Smooth muscle cell (in vitro differentiated cells): ENCODE data around the gene MAB21L3. TPM values are rescaled to one million over a fixed set of nuclear protein-coding genes. Genes with fewer than 3 reads are reported as not detected.

Source experiments
- DNase-seq: peaks from one replicate; lab custom pipeline; 2025; ENCODE audit not compliant: unreplicated experiment; lab: John Stamatoyannopoulos, UW
- H2AFZ ChIP-seq: fragments of 200-600 bp; sonication (generic); 2 replicates; pipeline ENCODE4 v1.6.0; 2016; ENCODE audit warnings: antibody characterized with exemption, low read depth, mild to moderate bottlenecking
- H3F3A ChIP-seq: fragments of 200-600 bp; sonication (generic); 2 replicates; pipeline ENCODE4 v1.6.0; 2017; ENCODE audit warnings: antibody characterized with exemption, low read depth
- H3K27ac ChIP-seq: fragments of 200-600 bp; sonication (generic); 2 replicates; pipeline ENCODE4 v1.5.1; 2016; ENCODE audit warnings: low read depth, mild to moderate bottlenecking
- H3K27me3 ChIP-seq: fragments of 200-600 bp; sonication (generic); 2 replicates; pipeline ENCODE4 v1.6.1; 2016; ENCODE audit warnings: low read depth, mild to moderate bottlenecking
- H3K36me3 ChIP-seq: fragments of 200-600 bp; sonication (generic); 2 replicates; pipeline ENCODE4 v1.5.1; 2016; ENCODE audit warnings: low read depth
- H3K4me1 ChIP-seq: fragments of 200-600 bp; sonication (generic); 2 replicates; pipeline ENCODE4 v1.5.1; 2016; ENCODE audit warnings: low read depth
- H3K4me2 ChIP-seq: fragments of 200-600 bp; sonication (generic); 2 replicates; pipeline ENCODE4 v1.6.0; 2016; ENCODE audit warnings: mild to moderate bottlenecking
- H3K4me3 ChIP-seq: fragments of 200-600 bp; sonication (generic); 2 replicates; pipeline ENCODE4 v1.5.1; 2016; ENCODE audit warnings: mild to moderate bottlenecking
- H3K79me2 ChIP-seq: fragments of 200-600 bp; sonication (generic); 2 replicates; pipeline ENCODE4 v1.6.0; 2016; ENCODE audit warnings: low read depth, mild to moderate bottlenecking
- H3K9ac ChIP-seq: fragments of 200-600 bp; sonication (generic); 2 replicates; pipeline ENCODE4 v1.6.0; 2016; ENCODE audit warnings: low read depth
- H3K9me3 ChIP-seq: fragments of 200-600 bp; sonication (generic); replicated peaks from 2 replicates; pipeline ENCODE4 v1.5.1; 2016; ENCODE audit warnings: low read depth
- H4K20me1 ChIP-seq: fragments of 200-600 bp; sonication (generic); 2 replicates; pipeline ENCODE4 v1.6.0; 2016; ENCODE audit warnings: low read depth
- WGBS: methylation state at CpG from one replicate; pipeline ENCODE4 v1.1.7; 2016; ENCODE audit warnings: low lambda C conversion rate; 5-methylcytosine and 5-hydroxymethylcytosine counted together
- polyA plus RNA-seq: library from polyadenylated mRNA; unstranded; fragments of >200 nt; fragmentation: Nextera tagmentation; extraction: Ambion mirVana; gene quantifications from 2 replicates; pipeline ENCODE4 v1.2.1, GENCODE V29; 2016
- total RNA-seq: library from RNA; depleted of rRNA; stranded (reverse); fragments of >200 nt; gene quantifications from 2 replicates; pipeline ENCODE4 v1.2.3, GENCODE V29; 2014
- TF ChIP-seq, protein P1 (sequence below): fragments of 200-600 bp; sonication (generic); IDR thresholded peaks from 2 replicates; pipeline ENCODE4 v1.5.1; 2017; ENCODE audit warnings: borderline replicate concordance, mild to moderate bottlenecking, antibody characterized with exemption; ENCODE audit not compliant: insufficient read depth, poor library complexity, severe bottlenecking

Gene MAB21L3
- total and polyA plus RNA-seq, 2 experiments from 2014 or later, result 0.13 to 0.26 TPM

DNA sequence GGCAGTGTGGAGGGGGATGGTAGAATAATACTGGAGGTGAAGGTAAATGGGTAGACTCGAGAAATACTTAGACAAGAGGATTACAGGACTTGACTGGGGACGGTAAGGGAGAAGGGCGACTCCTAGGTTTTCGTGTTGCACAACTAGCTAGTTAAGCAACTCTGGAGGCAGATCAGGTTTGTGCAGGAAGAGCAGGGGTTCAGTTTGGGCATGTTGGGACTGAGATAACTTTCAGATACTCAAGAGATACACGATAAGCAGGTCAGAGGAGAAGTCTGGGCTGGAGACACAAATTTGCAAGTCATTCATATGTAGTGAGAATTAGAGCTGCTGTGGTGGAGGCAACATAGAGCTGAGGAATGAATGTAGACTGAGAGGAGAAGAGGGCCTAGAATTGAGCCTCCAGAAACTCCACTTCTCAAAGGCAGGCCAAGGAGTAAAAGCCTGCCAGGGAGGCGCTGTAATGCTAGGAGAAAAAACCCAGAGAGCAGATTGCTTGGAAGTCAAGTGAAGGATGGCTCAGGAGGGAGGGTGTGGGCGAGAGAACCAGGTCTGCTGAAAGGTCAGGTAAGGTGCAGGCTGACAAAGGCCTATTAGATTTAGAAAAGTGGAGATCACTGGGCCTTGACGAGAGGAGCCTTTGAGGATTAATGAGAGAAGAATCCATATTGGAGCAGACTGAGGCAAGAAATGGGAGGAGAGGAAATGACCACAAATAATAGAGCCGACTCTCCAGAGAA is 20.8 kb downstream of the MAB21L3 start:
- H2AFZ ChIP-seq, result no peak overlapping the region
- H3K4me1 ChIP-seq, result no peaks in the 10 kb centered on the region
- H4K20me1 ChIP-seq, result no peaks in the 10 kb centered on the region
- no peak overlapping the region for H3K27ac ChIP-seq
- H3K4me2 ChIP-seq, result no peak overlapping the region
- H3F3A ChIP-seq, result no peaks in the 10 kb centered on the region
- DNase-seq, result no peak
- no peaks in the 10 kb centered on the region for H3K36me3 ChIP-seq
- no peak overlapping the region for H3K4me3 ChIP-seq
- WGBS, result 82% methylated on average over 9 of the region's 9 CpGs
- no peaks in the 10 kb centered on the region for H3K27me3 ChIP-seq
- TF ChIP-seq, protein P1, sequence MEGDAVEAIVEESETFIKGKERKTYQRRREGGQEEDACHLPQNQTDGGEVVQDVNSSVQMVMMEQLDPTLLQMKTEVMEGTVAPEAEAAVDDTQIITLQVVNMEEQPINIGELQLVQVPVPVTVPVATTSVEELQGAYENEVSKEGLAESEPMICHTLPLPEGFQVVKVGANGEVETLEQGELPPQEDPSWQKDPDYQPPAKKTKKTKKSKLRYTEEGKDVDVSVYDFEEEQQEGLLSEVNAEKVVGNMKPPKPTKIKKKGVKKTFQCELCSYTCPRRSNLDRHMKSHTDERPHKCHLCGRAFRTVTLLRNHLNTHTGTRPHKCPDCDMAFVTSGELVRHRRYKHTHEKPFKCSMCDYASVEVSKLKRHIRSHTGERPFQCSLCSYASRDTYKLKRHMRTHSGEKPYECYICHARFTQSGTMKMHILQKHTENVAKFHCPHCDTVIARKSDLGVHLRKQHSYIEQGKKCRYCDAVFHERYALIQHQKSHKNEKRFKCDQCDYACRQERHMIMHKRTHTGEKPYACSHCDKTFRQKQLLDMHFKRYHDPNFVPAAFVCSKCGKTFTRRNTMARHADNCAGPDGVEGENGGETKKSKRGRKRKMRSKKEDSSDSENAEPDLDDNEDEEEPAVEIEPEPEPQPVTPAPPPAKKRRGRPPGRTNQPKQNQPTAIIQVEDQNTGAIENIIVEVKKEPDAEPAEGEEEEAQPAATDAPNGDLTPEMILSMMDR, result no peak
- H3K9me3 ChIP-seq, result no peaks in the 10 kb centered on the region
- H3K79me2 ChIP-seq, result no peaks in the 10 kb centered on the region
- no peak overlapping the region for H3K9ac ChIP-seq

DNA sequence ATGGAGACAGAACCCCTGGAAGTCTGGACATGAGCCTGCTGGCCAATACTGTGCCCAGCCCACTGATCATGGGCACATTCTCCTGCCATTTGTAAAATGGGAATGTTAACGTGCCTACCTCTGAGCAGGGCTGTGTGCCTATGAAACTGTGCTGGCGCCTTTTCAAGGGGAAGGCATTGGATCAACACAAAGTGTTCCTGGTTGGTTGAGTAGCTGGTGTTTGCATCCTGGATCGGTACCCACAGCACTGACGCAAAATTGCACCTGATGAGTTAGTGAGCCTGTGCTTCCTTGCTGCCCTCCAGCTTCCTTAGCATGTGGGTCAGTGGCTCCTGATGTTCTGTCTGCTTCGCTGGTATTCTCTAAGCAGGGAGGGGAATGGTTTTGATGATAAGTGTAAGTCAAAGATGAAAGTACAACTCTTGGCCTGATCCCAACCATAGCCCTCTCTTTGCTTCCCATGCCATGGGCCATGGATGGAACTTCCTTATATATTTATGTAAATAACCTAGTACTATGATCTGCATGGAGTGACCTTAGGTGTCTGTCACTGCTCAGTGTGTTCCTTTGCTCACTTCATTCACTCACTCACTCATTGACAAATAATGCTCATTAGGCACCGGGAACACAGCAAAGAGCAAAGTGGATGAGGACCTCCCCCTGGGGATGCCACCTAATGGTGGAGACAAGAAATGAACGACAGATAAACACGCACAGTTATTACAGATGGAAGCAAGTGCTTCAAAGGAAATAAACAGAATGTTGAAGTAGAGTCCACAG is 22.7 kb downstream of the MAB21L3 start:
- TF ChIP-seq, protein P1, result no peak
- H4K20me1 ChIP-seq, result no peaks in the 10 kb centered on the region
- no peak for DNase-seq
- H3K4me2 ChIP-seq, result no peak overlapping the region
- no peaks in the 10 kb centered on the region for H3K9me3 ChIP-seq
- no peaks in the 10 kb centered on the region for H3K27me3 ChIP-seq
- 84% methylated on average over 8 of the region's 8 CpGs for WGBS
- H3K27ac ChIP-seq, result no peak overlapping the region
- no peak overlapping the region for H3K9ac ChIP-seq
- H3F3A ChIP-seq, result no peaks in the 10 kb centered on the region
- no peak overlapping the region for H3K4me3 ChIP-seq
- no peaks in the 10 kb centered on the region for H3K36me3 ChIP-seq
- no peaks in the 10 kb centered on the region for H3K4me1 ChIP-seq
- no peak overlapping the region for H2AFZ ChIP-seq
- H3K79me2 ChIP-seq, result no peaks in the 10 kb centered on the region

DNA sequence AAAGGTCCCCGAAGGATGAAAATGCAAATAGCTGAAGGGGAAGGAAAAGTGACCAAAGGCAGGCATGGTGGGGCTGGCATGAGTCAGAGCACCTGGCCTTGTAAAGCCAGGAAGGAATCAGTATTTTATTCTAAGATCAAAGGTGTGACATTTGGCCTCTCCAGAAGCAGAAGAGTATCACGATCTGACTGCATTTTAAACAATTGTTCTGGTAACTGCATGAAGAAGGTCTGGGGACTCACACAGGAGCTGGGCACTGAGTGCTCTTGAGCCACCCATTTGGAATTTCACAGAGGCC is 23.2 kb downstream of the MAB21L3 start:
- TF ChIP-seq, protein P1, result no peak
- WGBS, result 55% methylated on average over 2 of the region's 2 CpGs
- Histone ChIP-seq H3K9me3 (no peaks in the 10 kb centered on the region), H3K4me3 (no peak overlapping the region), H3K79me2 (no peaks in the 10 kb centered on the region), H3K9ac (no peak overlapping the region), H3F3A (no peaks in the 10 kb centered on the region), H3K36me3 (no peaks in the 10 kb centered on the region), H3K4me1 (no peaks in the 10 kb centered on the region), H4K20me1 (no peaks in the 10 kb centered on the region), H3K4me2 (no peak overlapping the region), H3K27ac (no peak overlapping the region), H3K27me3 (no peaks in the 10 kb centered on the region), H2AFZ (no peak overlapping the region)
- no peak for DNase-seq
